Measurements from ENCODE around the gene MMP24OS. TPM values are rescaled to one million over a fixed set of nuclear protein-coding genes. Genes with fewer than 3 reads are reported as not detected.

The MMP24OS gene
- total and polyA plus RNA-seq, 8 donors = 31.9 to 109 (median 42.1) TPM

GRCh38 chr20:35287509-35288324, 9.8 kb upstream of the MMP24OS start:
- H3K4me1 ChIP-seq = peaks cover 10 to 19% of the 10 kb centered on the region in 2 donors
- no peak for TF ChIP-seq CTCF (IDR thresholded peaks at IDR 0.05)
- no peak for ATAC-seq

GRCh38 chr20:35286899-35287508, 9.1 kb upstream of the MMP24OS start:
- no peak for TF ChIP-seq CTCF (IDR thresholded peaks at IDR 0.05)
- peaks cover 0 to 6% of the 10 kb centered on the region in 2 donors for H3K27me3 ChIP-seq
- intact Hi-C loops (cut with DNase I) = no loop called here
- no peak overlapping the region for H3K4me3 ChIP-seq
- DNase-seq (peak in 1 of 4 donors; percentile 69), ATAC-seq (no peak)
- H3K4me1 ChIP-seq = peaks cover 10 to 22% of the 10 kb centered on the region in 2 donors
- H3K36me3 ChIP-seq = peaks cover 0 to 4% of the 10 kb centered on the region in 2 donors
- H3K9me3 ChIP-seq = no peaks in the 10 kb centered on the region
- H3K27ac ChIP-seq = no peak overlapping the region

More at GRCh38 chr20:35287509-35288324, 9.8 kb upstream of the MMP24OS start:
- H3K27me3 ChIP-seq = peaks cover 0 to 13% of the 10 kb centered on the region in 2 donors
- no peaks in the 10 kb centered on the region for H3K9me3 ChIP-seq
- no peak overlapping the region for H3K4me3 ChIP-seq
- H3K27ac ChIP-seq = no peak overlapping the region
- intact Hi-C loops (cut with DNase I) = no loop called here
- no peaks in the 10 kb centered on the region for H3K36me3 ChIP-seq
- peak in 1 of 4 donors; percentile 72 for DNase-seq

GRCh38 chr20:35286077-35286898, 8.4 kb upstream of the MMP24OS start:
- peaks cover 10 to 22% of the 10 kb centered on the region in 2 donors for H3K4me1 ChIP-seq
- no peak overlapping the region for H3K27ac ChIP-seq
- no peaks in the 10 kb centered on the region for H3K27me3 ChIP-seq
- H3K9me3 ChIP-seq = no peaks in the 10 kb centered on the region
- DNase-seq = no peak
- no peak for TF ChIP-seq CTCF (IDR thresholded peaks at IDR 0.05)
- H3K4me3 ChIP-seq = no peak overlapping the region
- ATAC-seq = no peak
- intact Hi-C loops (cut with DNase I) = no loop called here
- H3K36me3 ChIP-seq = peaks cover 0 to 11% of the 10 kb centered on the region in 2 donors

GRCh38 chr20:35285806-35286076, 7.8 kb upstream of the MMP24OS start:
- Histone ChIP-seq H3K4me1 (peaks cover 10 to 22% of the 10 kb centered on the region in 2 donors), H3K36me3 (peaks cover 0 to 17% of the 10 kb centered on the region in 2 donors), H3K9me3 (no peaks in the 10 kb centered on the region), H3K27me3 (no peaks in the 10 kb centered on the region), H3K4me3 (no peak overlapping the region), H3K27ac (no peak overlapping the region)
- intact Hi-C loops (cut with DNase I) = no loop called here
- no peak for TF ChIP-seq CTCF (IDR thresholded peaks at IDR 0.05)
- ATAC-seq = no peak
- DNase-seq = no peak
